Measurements from ENCODE around the gene GNAL.

DNA sequence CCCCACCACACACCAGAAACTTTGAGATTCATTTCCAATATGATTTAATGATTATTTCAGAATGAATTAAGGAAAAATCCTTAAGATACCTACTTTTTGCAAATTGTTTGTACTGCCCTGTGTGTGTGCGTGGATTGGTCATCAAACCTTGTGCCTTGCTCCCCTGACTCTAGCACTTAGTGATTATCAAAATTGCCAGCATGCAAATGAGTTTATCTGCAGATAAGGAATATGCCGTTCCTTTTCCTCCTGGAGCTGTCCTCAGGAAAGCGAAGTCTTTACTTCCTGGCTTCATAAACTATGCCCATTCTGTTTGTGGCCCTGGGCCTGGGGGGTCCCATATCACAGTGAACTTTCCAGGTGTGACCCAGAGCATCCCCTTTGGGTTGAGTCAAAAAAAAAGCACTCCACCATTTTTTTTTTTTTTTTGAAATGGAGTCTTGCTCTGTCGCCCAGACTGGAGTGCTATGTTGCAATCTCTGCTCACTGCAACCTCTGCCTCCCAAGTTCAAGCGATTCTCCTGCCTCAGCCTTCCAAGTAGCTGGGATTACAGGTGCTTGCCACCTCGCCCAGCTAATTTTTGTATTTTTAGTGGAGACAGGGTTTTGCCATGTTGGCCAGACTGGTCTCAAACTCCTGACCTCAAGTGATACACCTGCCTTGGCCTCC lies 173.5 kb downstream of the GNAL start:
- no peak for TF ChIP-seq POLR2AphosphoS5 (IDR thresholded peaks at IDR 0.05; ENCODE audit: low read depth, low read length)
- no peak for TF ChIP-seq TAF1 (IDR thresholded peaks at IDR 0.05; ENCODE audit: borderline replicate concordance, insufficient read depth, low read length)
- TF ChIP-seq SIN3A (IDR thresholded peaks at IDR 0.05; ENCODE audit: borderline replicate concordance, insufficient read depth, low read length) = no peak
- TF ChIP-seq, protein P1, sequence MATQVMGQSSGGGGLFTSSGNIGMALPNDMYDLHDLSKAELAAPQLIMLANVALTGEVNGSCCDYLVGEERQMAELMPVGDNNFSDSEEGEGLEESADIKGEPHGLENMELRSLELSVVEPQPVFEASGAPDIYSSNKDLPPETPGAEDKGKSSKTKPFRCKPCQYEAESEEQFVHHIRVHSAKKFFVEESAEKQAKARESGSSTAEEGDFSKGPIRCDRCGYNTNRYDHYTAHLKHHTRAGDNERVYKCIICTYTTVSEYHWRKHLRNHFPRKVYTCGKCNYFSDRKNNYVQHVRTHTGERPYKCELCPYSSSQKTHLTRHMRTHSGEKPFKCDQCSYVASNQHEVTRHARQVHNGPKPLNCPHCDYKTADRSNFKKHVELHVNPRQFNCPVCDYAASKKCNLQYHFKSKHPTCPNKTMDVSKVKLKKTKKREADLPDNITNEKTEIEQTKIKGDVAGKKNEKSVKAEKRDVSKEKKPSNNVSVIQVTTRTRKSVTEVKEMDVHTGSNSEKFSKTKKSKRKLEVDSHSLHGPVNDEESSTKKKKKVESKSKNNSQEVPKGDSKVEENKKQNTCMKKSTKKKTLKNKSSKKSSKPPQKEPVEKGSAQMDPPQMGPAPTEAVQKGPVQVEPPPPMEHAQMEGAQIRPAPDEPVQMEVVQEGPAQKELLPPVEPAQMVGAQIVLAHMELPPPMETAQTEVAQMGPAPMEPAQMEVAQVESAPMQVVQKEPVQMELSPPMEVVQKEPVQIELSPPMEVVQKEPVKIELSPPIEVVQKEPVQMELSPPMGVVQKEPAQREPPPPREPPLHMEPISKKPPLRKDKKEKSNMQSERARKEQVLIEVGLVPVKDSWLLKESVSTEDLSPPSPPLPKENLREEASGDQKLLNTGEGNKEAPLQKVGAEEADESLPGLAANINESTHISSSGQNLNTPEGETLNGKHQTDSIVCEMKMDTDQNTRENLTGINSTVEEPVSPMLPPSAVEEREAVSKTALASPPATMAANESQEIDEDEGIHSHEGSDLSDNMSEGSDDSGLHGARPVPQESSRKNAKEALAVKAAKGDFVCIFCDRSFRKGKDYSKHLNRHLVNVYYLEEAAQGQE (IDR thresholded peaks at IDR 0.05; ENCODE audit: insufficient read depth in 1 of 2, low read depth in 2 of 2, low read length in 2 of 2) = no peak
- no peak for TF ChIP-seq FOXP2 (optimal IDR thresholded peaks at IDR 0.05; ENCODE audit: borderline replicate concordance, extremely low read depth, extremely low read length, insufficient read depth)
